H9 (cell line): Measurements from ENCODE around the gene DCTN2. TPM values are rescaled to one million over a fixed set of nuclear protein-coding genes. Genes with fewer than 3 reads are reported as not detected.

Experiments used
- DNase-seq: peaks from one replicate; pipeline ENCODE4 v3.0.0-alpha.2; 2017
- H2AFZ ChIP-seq: one replicate; pipeline ENCODE4 v1.6.1; 2013; ENCODE audit warnings: mild to moderate bottlenecking, low read length, control low read depth, moderate library complexity
- H2AK5ac ChIP-seq: 2 replicates; pipeline ENCODE4 v1.6.1; 2013; ENCODE audit warnings: low read length, control low read depth, mixed read lengths; ENCODE audit not compliant: insufficient read length
- H2BK120ac ChIP-seq: one replicate; pipeline ENCODE4 v1.6.1; 2013; ENCODE audit warnings: low read depth, mild to moderate bottlenecking, low read length, control low read depth, inconsistent platforms; ENCODE audit not compliant: poor library complexity, severe bottlenecking
- H2BK12ac ChIP-seq: 2 replicates; pipeline ENCODE4 v1.6.1; 2013; ENCODE audit warnings: low read length, control low read depth, mixed read lengths, low read depth; ENCODE audit not compliant: insufficient read length
- H2BK15ac ChIP-seq: 2 replicates; pipeline ENCODE4 v1.6.1; 2013; ENCODE audit warnings: low read depth, low read length, control low read depth
- H2BK20ac ChIP-seq: one replicate; pipeline ENCODE4 v1.6.1; 2013; ENCODE audit warnings: low read depth, mild to moderate bottlenecking, low read length, control low read depth, inconsistent platforms; ENCODE audit not compliant: poor library complexity, severe bottlenecking
- H2BK5ac ChIP-seq: 2 replicates; pipeline ENCODE4 v1.6.1; 2013; ENCODE audit warnings: low read length, control low read depth, mixed read lengths; ENCODE audit not compliant: insufficient read length
- H3K14ac ChIP-seq: 2 replicates; pipeline ENCODE4 v1.6.1; 2013; ENCODE audit warnings: low read length, control low read depth; ENCODE audit not compliant: insufficient read depth
- H3K18ac ChIP-seq: 2 replicates; pipeline ENCODE4 v1.6.1; 2013; ENCODE audit warnings: low read depth, mild to moderate bottlenecking, mixed read lengths, low read length, control low read depth; ENCODE audit not compliant: insufficient read length
- H3K23ac ChIP-seq: 2 replicates; pipeline ENCODE4 v1.6.1; 2013; ENCODE audit warnings: low read length, control low read depth, mixed read lengths, low read depth; ENCODE audit not compliant: insufficient read length
- H3K23me2 ChIP-seq: 2 replicates; pipeline ENCODE4 v1.6.1; 2013; ENCODE audit warnings: low read depth, mild to moderate bottlenecking, mixed read lengths, low read length, control low read depth; ENCODE audit not compliant: insufficient read length, poor library complexity, severe bottlenecking
- H3K27ac ChIP-seq: 2 replicates; pipeline ENCODE4 v1.5.1; 2013; ENCODE audit warnings: low read length, control low read depth, mixed read lengths, low read depth; ENCODE audit not compliant: insufficient read length
- H3K27me3 ChIP-seq: 2 replicates; pipeline ENCODE4 v1.6.1; 2013; ENCODE audit warnings: low read length, control low read depth, inconsistent platforms; ENCODE audit not compliant: insufficient read depth
- H3K4ac ChIP-seq: 2 replicates; pipeline ENCODE4 v1.6.1; 2013; ENCODE audit warnings: low read depth, mild to moderate bottlenecking, control low read depth, inconsistent platforms, low read length, moderate library complexity
- H3K4me1 ChIP-seq: 2 replicates; pipeline ENCODE4 v1.6.1; 2013; ENCODE audit warnings: low read length, control low read depth, inconsistent platforms; ENCODE audit not compliant: insufficient read depth
- H3K4me2 ChIP-seq: 2 replicates; pipeline ENCODE4 v1.6.1; 2013; ENCODE audit warnings: low read length, control low read depth, mixed read lengths; ENCODE audit not compliant: insufficient read length, insufficient read depth
- H3K56ac ChIP-seq: 2 replicates; pipeline ENCODE4 v1.6.1; 2013; ENCODE audit warnings: low read depth, mild to moderate bottlenecking, mixed read lengths, low read length, control low read depth; ENCODE audit not compliant: insufficient read length
- H3K79me1 ChIP-seq: 2 replicates; pipeline ENCODE4 v1.6.1; 2013; ENCODE audit warnings: low read depth, mild to moderate bottlenecking, moderate library complexity, low read length, control low read depth, inconsistent platforms; ENCODE audit not compliant: insufficient read depth, poor library complexity, severe bottlenecking
- H3K79me2 ChIP-seq: 2 replicates; pipeline ENCODE4 v1.6.1; 2013; ENCODE audit warnings: low read length, control low read depth, inconsistent platforms; ENCODE audit not compliant: insufficient read depth
- H3K9ac ChIP-seq: 2 replicates; pipeline ENCODE4 v1.6.1; 2013; ENCODE audit warnings: low read length, control low read depth, mixed read lengths; ENCODE audit not compliant: insufficient read length; ENCODE audit errors: extremely low read depth
- H3K9me3 ChIP-seq: one replicate; pipeline ENCODE4 v1.6.1; 2013; ENCODE audit warnings: low read depth, low read length, inconsistent platforms; ENCODE audit not compliant: control insufficient read depth
- H3T11ph ChIP-seq: one replicate; pipeline ENCODE4 v1.6.1; 2013; ENCODE audit warnings: mild to moderate bottlenecking, low read length, control low read depth, inconsistent platforms
- H4K20me1 ChIP-seq: one replicate; pipeline ENCODE4 v1.6.1; 2013; ENCODE audit not compliant: control insufficient read depth, insufficient read length, insufficient read depth
- H4K5ac ChIP-seq: 2 replicates; pipeline ENCODE4 v1.6.1; 2013; ENCODE audit warnings: low read depth, mild to moderate bottlenecking, mixed read lengths, low read length, control low read depth; ENCODE audit not compliant: insufficient read length
- H4K8ac ChIP-seq: replicated peaks from 2 replicates; pipeline ENCODE4 v1.6.1; 2013; ENCODE audit warnings: low read length, control low read depth, mixed read lengths, low read depth; ENCODE audit not compliant: insufficient read length
- H4K91ac ChIP-seq: 2 replicates; pipeline ENCODE4 v1.6.1; 2013; ENCODE audit warnings: low read depth, mild to moderate bottlenecking, moderate library complexity, mixed read lengths, low read length, control low read depth; ENCODE audit not compliant: insufficient read length
- H3K27ac Mint-ChIP-seq, 3 experiments: 2 replicates in 2 of 3; 3 replicates in 1 of 3; pipeline ENCODE4 v1.8.0; 2020 to 2021; ENCODE audit warnings: mixed read lengths in 3 of 3, mild to moderate bottlenecking in 1 of 3, moderate library complexity in 1 of 3
- H3K27me3 Mint-ChIP-seq: 2 replicates; pipeline ENCODE4 v1.8.0; 2021; ENCODE audit warnings: low read depth, mild to moderate bottlenecking, moderate library complexity, mixed read lengths
- H3K36me3 Mint-ChIP-seq, 3 experiments: 2 replicates in 2 of 3; 3 replicates in 1 of 3; pipeline ENCODE4 v1.8.0; 2020 to 2021; ENCODE audit warnings: low read depth in 3 of 3, mixed read lengths in 3 of 3; ENCODE audit not compliant: insufficient read depth in 1 of 3
- H3K4me1 Mint-ChIP-seq, 2 experiments: 2 replicates each; pipeline ENCODE4 v1.8.0; 2020; ENCODE audit warnings: mixed read lengths in 2 of 2
- H3K4me3 Mint-ChIP-seq, 2 experiments: 2 replicates in 1 of 2; 3 replicates in 1 of 2; pipeline ENCODE4 v1.8.0; 2020 to 2021; ENCODE audit warnings: mild to moderate bottlenecking in 2 of 2, mixed read lengths in 2 of 2, moderate library complexity in 1 of 2
- H3K9me3 Mint-ChIP-seq, 2 experiments: 2 replicates in 1 of 2; 3 replicates in 1 of 2; pipeline ENCODE4 v1.8.0; 2020; ENCODE audit warnings: mild to moderate bottlenecking in 2 of 2, mixed read lengths in 2 of 2, moderate library complexity in 1 of 2
- CTCF ChIP-seq: fragments of 200-600 bp; sonication (generic); conservative IDR thresholded peaks from 3 replicates; pipeline ENCODE4 v1.8.0; 2021; ENCODE audit warnings: antibody characterized with exemption, mild to moderate bottlenecking
- WGBS: extraction: QIAGEN DNeasy Blood & Tissue Kit; methylation state at CpG from one replicate; pipeline ENCODE4 v1.1.7; 2013; ENCODE audit warnings: missing lambda C conversion rate, low lambda C conversion rate, mixed read lengths; ENCODE audit not compliant: insufficient read length; ENCODE audit errors: extremely low coverage; 5-methylcytosine and 5-hydroxymethylcytosine counted together
- total RNA-seq: library from RNA; stranded (reverse); gene quantifications from 2 replicates; pipeline ENCODE4 v1.2.1, GENCODE V29; 2021

The DCTN2 gene
- total RNA-seq, 1 experiment from 2014 or later, result 97.7 TPM

- Histone ChIP-seq H3K27ac (no peak overlapping the region), H3K79me1 (peaks cover 3% of the 10 kb centered on the region), H3K4me2 (no peak overlapping the region), H2BK5ac (no peak overlapping the region), H3K23me2 (peaks cover 10% of the 10 kb centered on the region), H3K9me3 (no peaks in the 10 kb centered on the region), H3K4ac (no peak overlapping the region), H2AK5ac (no peak overlapping the region), H3K23ac (no peak overlapping the region), H3K56ac (no peak overlapping the region), H2BK20ac (no peak overlapping the region), H3K9ac (no peak overlapping the region), H3K14ac (no peak overlapping the region), H4K91ac (no peak overlapping the region), H3K4me1 (peaks cover 5% of the 10 kb centered on the region; the same call in 1 of the 2 replicates), H2AFZ (no peak overlapping the region), H3K27me3 (no peaks in the 10 kb centered on the region; the same call in 1 of the 2 replicates), H2BK120ac (no peak overlapping the region), H3K79me2 (peaks cover 3% of the 10 kb centered on the region; the same call in 1 of the 2 replicates), H2BK12ac (no peak overlapping the region), H4K5ac (no peak overlapping the region), H3T11ph (no peak overlapping the region), H4K8ac (no peak overlapping the region), H4K20me1 (no peaks in the 10 kb centered on the region), H2BK15ac (no peak overlapping the region), H3K18ac (no peak overlapping the region)
- no peaks in the 10 kb centered on the region for H3K9me3 Mint-ChIP-seq
- H3K36me3 Mint-ChIP-seq, result peaks cover 3 to 4% (median 3%) of the 10 kb centered on the region in 3 experiments; a peak in 4 of 7 replicates
- H3K4me3 Mint-ChIP-seq, result no peak overlapping the region
- TF ChIP-seq CTCF, result no peak
- peaks cover 13% of the 10 kb centered on the region for H3K27me3 Mint-ChIP-seq
- no peak for DNase-seq
- peaks cover 45 to 56% of the 10 kb centered on the region in 2 experiments for H3K4me1 Mint-ChIP-seq
- WGBS, result no CpG with 5 or more reads among the region's 7 CpGs
- H3K27ac Mint-ChIP-seq, result no peak overlapping the region
Observed at GRCh38 chr12:57553343-57554202, 6.6 kb upstream of the DCTN2 start.
